K562 (cell line): ENCODE results near the gene CYTH4. TPM values are rescaled to one million over a fixed set of nuclear protein-coding genes. Genes with fewer than 3 reads are reported as not detected.

ENCODE experiments used
- CEBPG ChIP-seq, 3 experiments: fragments of 200-800 bp in 1 of 3; sonication (Bioruptor generic) in 1 of 3; sonication (generic) in 1 of 3; formaldehyde crosslinking in 1 of 3; IDR thresholded peaks in 2 of 3; conservative IDR thresholded peaks in 1 of 3; 2 replicates each; pipeline versions ENCODE4 v1.6.1 to v1.8.0; 2016 to 2022; ENCODE audit warnings: missing compliant biosample characterization in 2 of 3, missing genetic modification characterization in 2 of 3, mild to moderate bottlenecking in 1 of 3, missing genetic modification reagents in 1 of 3
- FIP1L1 ChIP-seq: fragments of 200-400 bp; formaldehyde crosslinking; IDR thresholded peaks from 2 replicates; pipeline ENCODE4 v1.6.1; 2018; ENCODE audit warnings: mild to moderate bottlenecking, low read depth, low read length; ENCODE audit not compliant: poor library complexity, severe bottlenecking
- GABPA ChIP-seq: fragments of 200-800 bp; sonication (Bioruptor generic); conservative IDR thresholded peaks from 2 replicates; pipeline ENCODE4 v1.6.1; 2016; ENCODE audit warnings: low read depth, missing genetic modification characterization, missing compliant biosample characterization
- RAD51 ChIP-seq: fragments of 450-650 bp; IDR thresholded peaks from 2 replicates; pipeline ENCODE4 v1.7.1; 2016; ENCODE audit warnings: low read depth, mild to moderate bottlenecking, borderline replicate concordance
- SUPT5H ChIP-seq: fragments of 450-650 bp; IDR thresholded peaks from 2 replicates; pipeline ENCODE4 v1.6.1; 2016
- ZNF224 ChIP-seq: sonication (generic); formaldehyde crosslinking; IDR thresholded peaks from 2 replicates; pipeline ENCODE4 v1.8.0; 2022; ENCODE audit warnings: mild to moderate bottlenecking, missing genetic modification reagents
- polyA plus RNA-seq, 8 experiments: library from polyadenylated mRNA; depleted of rRNA in 4 of 8; stranded (reverse) in 5 of 8; unstranded in 3 of 8; fragments of >200 nt; fragmentation: Nextera tagmentation in 2 of 8; fragmentation: Illumina TruSeq in 1 of 8; extraction: Ambion mirVana in 2 of 8; extraction: Trizol in 1 of 8; gene quantifications; 2 replicates each; pipeline versions ENCODE4 v1.2.1 to v1.2.3, GENCODE V29; 2011 to 2014; ENCODE audit warnings: inconsistent platforms in 1 of 8, missing spikeins in 1 of 8
- total RNA-seq, 7 experiments: library from RNA; depleted of rRNA in 6 of 7; stranded (reverse); fragments of >200 nt in 6 of 7; fragmentation: Illumina TruSeq in 2 of 7; extraction: Trizol in 2 of 7; gene quantifications; 2 replicates each; pipeline versions ENCODE4 v1.2.1 to v1.2.3, GENCODE V29; 2011 to 2021; ENCODE audit warnings: low replicate concordance in 1 of 7
- TF ChIP-seq, protein P1 (sequence below): fragments of 150-350 bp; conservative IDR thresholded peaks from 2 replicates; pipeline ENCODE4 v1.6.1; 2014; ENCODE audit warnings: low read length
- TF ChIP-seq, protein P2 (sequence below): fragments of 250-450 bp; sonication (Bioruptor Pico); IDR thresholded peaks from 2 replicates; pipeline ENCODE4 v1.4.0; 2020
- TF ChIP-seq, protein P3 (sequence below), 2 experiments: fragments of 450-650 bp in 1 of 2; sonication (generic) in 1 of 2; formaldehyde crosslinking in 1 of 2; IDR thresholded peaks in 1 of 2; conservative IDR thresholded peaks in 1 of 2; 2 replicates each; pipeline versions ENCODE4 v1.6.1 to v1.8.1; 2016 to 2023; ENCODE audit warnings: mild to moderate bottlenecking in 2 of 2, moderate library complexity in 2 of 2, inconsistent platforms in 1 of 2, missing genetic modification reagents in 1 of 2
- TF ChIP-seq, protein P4 (sequence below): fragments of 200-800 bp; sonication (Bioruptor generic); IDR thresholded peaks from 2 replicates; pipeline ENCODE4 v1.6.1; 2016; ENCODE audit warnings: missing genetic modification characterization, missing compliant biosample characterization
- TF ChIP-seq, protein P5 (sequence below): fragments of 250-450 bp; sonication (Bioruptor Pico); IDR thresholded peaks from 2 replicates; pipeline ENCODE4 v1.8.0; 2021; ENCODE audit warnings: moderate library complexity, mild to moderate bottlenecking, inconsistent platforms

The CYTH4 gene
- total and polyA plus RNA-seq, 9 of the 15 experiments (the other 6 are each of a cell fraction or from before 2014, with no cell fraction given) = 0.03 to 2.0 (median 0.61) TPM; not detected in 1

DNA sequence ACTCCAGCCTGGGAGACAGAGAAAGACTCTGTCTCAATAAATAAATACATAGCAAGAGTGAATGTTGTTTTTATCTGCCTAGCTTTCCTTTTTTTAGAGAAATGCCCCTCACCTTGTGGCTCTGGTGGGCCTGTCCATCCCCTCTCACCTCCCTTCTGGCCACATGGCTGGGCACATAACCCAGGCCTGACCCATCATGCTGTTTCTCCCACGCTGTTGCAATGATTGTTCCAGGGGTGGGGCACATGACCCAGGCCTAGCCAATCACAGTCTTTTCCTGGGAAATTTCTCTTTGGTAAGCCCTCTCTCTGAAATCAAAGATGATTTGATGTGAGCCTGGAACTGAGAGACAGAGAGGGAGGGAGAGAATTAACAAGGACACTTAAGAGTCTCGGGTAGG is 5.5 kb upstream of the CYTH4 start (continued):
- TF ChIP-seq, protein P1, sequence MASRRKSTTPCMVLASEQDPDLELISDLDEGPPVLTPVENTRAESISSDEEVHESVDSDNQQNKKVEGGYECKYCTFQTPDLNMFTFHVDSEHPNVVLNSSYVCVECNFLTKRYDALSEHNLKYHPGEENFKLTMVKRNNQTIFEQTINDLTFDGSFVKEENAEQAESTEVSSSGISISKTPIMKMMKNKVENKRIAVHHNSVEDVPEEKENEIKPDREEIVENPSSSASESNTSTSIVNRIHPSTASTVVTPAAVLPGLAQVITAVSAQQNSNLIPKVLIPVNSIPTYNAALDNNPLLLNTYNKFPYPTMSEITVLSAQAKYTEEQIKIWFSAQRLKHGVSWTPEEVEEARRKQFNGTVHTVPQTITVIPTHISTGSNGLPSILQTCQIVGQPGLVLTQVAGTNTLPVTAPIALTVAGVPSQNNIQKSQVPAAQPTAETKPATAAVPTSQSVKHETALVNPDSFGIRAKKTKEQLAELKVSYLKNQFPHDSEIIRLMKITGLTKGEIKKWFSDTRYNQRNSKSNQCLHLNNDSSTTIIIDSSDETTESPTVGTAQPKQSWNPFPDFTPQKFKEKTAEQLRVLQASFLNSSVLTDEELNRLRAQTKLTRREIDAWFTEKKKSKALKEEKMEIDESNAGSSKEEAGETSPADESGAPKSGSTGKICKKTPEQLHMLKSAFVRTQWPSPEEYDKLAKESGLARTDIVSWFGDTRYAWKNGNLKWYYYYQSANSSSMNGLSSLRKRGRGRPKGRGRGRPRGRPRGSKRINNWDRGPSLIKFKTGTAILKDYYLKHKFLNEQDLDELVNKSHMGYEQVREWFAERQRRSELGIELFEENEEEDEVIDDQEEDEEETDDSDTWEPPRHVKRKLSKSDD = no peak
- peak; percentile 77; the same call in 1 of the 2 replicates for TF ChIP-seq RAD51
- TF ChIP-seq, protein P2, sequence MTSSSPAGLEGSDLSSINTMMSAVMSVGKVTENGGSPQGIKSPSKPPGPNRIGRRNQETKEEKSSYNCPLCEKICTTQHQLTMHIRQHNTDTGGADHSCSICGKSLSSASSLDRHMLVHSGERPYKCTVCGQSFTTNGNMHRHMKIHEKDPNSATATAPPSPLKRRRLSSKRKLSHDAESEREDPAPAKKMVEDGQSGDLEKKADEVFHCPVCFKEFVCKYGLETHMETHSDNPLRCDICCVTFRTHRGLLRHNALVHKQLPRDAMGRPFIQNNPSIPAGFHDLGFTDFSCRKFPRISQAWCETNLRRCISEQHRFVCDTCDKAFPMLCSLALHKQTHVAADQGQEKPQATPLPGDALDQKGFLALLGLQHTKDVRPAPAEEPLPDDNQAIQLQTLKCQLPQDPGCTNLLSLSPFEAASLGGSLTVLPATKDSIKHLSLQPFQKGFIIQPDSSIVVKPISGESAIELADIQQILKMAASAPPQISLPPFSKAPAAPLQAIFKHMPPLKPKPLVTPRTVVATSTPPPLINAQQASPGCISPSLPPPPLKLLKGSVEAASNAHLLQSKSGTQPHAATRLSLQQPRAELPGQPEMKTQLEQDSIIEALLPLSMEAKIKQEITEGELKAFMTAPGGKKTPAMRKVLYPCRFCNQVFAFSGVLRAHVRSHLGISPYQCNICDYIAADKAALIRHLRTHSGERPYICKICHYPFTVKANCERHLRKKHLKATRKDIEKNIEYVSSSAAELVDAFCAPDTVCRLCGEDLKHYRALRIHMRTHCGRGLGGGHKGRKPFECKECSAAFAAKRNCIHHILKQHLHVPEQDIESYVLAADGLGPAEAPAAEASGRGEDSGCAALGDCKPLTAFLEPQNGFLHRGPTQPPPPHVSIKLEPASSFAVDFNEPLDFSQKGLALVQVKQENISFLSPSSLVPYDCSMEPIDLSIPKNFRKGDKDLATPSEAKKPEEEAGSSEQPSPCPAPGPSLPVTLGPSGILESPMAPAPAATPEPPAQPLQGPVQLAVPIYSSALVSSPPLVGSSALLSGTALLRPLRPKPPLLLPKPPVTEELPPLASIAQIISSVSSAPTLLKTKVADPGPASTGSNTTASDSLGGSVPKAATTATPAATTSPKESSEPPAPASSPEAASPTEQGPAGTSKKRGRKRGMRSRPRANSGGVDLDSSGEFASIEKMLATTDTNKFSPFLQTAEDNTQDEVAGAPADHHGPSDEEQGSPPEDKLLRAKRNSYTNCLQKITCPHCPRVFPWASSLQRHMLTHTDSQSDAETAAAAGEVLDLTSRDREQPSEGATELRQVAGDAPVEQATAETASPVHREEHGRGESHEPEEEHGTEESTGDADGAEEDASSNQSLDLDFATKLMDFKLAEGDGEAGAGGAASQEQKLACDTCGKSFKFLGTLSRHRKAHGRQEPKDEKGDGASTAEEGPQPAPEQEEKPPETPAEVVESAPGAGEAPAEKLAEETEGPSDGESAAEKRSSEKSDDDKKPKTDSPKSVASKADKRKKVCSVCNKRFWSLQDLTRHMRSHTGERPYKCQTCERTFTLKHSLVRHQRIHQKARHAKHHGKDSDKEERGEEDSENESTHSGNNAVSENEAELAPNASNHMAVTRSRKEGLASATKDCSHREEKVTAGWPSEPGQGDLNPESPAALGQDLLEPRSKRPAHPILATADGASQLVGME (CRISPR knock-in tag) = no peak
- TF ChIP-seq CEBPG (CRISPR knock-in tag; IDR thresholded peaks at IDR 0.05) = no peak
- TF ChIP-seq CEBPG (tag; conservative IDR thresholded peaks at IDR 0.05 in 1 of 2, IDR thresholded peaks at IDR 0.05 in 1 of 2) = no peak
- no peak for TF ChIP-seq GABPA (tag)
- TF ChIP-seq SUPT5H = no peak
- TF ChIP-seq, protein P3, sequence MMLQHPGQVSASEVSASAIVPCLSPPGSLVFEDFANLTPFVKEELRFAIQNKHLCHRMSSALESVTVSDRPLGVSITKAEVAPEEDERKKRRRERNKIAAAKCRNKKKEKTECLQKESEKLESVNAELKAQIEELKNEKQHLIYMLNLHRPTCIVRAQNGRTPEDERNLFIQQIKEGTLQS (IDR thresholded peaks at IDR 0.05) = no peak
- TF ChIP-seq, protein P3 (CRISPR knock-in tag; conservative IDR thresholded peaks at IDR 0.05) = no peak
- TF ChIP-seq, protein P4, sequence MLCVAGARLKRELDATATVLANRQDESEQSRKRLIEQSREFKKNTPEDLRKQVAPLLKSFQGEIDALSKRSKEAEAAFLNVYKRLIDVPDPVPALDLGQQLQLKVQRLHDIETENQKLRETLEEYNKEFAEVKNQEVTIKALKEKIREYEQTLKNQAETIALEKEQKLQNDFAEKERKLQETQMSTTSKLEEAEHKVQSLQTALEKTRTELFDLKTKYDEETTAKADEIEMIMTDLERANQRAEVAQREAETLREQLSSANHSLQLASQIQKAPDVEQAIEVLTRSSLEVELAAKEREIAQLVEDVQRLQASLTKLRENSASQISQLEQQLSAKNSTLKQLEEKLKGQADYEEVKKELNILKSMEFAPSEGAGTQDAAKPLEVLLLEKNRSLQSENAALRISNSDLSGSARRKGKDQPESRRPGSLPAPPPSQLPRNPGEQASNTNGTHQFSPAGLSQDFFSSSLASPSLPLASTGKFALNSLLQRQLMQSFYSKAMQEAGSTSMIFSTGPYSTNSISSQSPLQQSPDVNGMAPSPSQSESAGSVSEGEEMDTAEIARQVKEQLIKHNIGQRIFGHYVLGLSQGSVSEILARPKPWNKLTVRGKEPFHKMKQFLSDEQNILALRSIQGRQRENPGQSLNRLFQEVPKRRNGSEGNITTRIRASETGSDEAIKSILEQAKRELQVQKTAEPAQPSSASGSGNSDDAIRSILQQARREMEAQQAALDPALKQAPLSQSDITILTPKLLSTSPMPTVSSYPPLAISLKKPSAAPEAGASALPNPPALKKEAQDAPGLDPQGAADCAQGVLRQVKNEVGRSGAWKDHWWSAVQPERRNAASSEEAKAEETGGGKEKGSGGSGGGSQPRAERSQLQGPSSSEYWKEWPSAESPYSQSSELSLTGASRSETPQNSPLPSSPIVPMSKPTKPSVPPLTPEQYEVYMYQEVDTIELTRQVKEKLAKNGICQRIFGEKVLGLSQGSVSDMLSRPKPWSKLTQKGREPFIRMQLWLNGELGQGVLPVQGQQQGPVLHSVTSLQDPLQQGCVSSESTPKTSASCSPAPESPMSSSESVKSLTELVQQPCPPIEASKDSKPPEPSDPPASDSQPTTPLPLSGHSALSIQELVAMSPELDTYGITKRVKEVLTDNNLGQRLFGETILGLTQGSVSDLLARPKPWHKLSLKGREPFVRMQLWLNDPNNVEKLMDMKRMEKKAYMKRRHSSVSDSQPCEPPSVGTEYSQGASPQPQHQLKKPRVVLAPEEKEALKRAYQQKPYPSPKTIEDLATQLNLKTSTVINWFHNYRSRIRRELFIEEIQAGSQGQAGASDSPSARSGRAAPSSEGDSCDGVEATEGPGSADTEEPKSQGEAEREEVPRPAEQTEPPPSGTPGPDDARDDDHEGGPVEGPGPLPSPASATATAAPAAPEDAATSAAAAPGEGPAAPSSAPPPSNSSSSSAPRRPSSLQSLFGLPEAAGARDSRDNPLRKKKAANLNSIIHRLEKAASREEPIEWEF (CRISPR knock-in tag) = no peak
- TF ChIP-seq FIP1L1 = no peak
- TF ChIP-seq, protein P5, sequence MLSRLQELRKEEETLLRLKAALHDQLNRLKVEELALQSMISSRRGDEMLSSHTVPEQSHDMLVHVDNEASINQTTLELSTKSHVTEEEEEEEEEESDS (CRISPR knock-in tag) = no peak
- TF ChIP-seq ZNF224 = no peak
